ENCODE data around the gene EFCAB7. TPM values are rescaled to one million over a fixed set of nuclear protein-coding genes. Genes with fewer than 3 reads are reported as not detected.

EFCAB7 gene
- total and polyA plus RNA-seq, 2 of the 8 experiments (the other 6 are each of a cell fraction or from before 2014, with no cell fraction given), result 1.1 to 3.1 TPM

DNA sequence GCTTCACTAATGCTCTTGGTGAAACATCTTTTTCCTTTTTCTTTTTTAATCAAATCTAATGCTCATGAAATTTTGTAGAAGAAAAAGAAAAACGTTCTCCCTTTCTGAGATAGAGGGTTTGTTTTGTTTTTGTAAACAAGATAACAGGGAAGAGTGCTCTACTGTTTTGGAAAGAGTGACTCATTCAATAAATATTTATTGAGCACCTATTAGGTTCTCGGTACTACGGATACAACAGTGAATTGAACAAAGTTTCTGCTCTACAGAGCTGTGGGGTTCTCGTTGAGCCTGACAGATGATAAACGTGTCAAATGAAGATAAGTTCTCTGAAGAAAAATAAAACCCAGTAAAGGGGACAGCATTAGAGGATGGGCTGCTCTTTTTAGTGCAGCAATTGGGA, 76.9 kb downstream of the EFCAB7 start:
- Histone ChIP-seq H3K27ac (ENCODE audit: low read depth, low read length) (no peak overlapping the region), H2BK5ac (ENCODE audit: low read depth, low read length) (no peak overlapping the region), H3K36me3 (ENCODE audit: control insufficient read depth in 2 of 4, insufficient read depth in 4 of 4, low read length in 3 of 4) (no peaks in the 10 kb centered on the region), H4K5ac (ENCODE audit: insufficient read length, low read depth, low read length) (no peak overlapping the region), H3K79me2 (ENCODE audit: control insufficient read depth in 1 of 2, insufficient read depth in 2 of 2, low read length in 2 of 2) (peaks cover 0 to 2% of the 10 kb centered on the region in 2 experiments; a peak in 1 of 4 replicates), H4K8ac (ENCODE audit: extremely low read depth, insufficient read depth, low read length) (no peak overlapping the region), H3K4me3 (ENCODE audit: extremely low read depth in 1 of 4, insufficient read depth in 2 of 4, low read depth in 3 of 4, low read length in 4 of 4) (no peak overlapping the region), H3K4me2 (ENCODE audit: insufficient read depth in 1 of 2, low read depth in 2 of 2, low read length in 2 of 2) (no peak overlapping the region), H2BK120ac (replicated peaks; ENCODE audit: low read depth, low read length) (no peak overlapping the region), H4K91ac (replicated peaks; ENCODE audit: insufficient read length, low read length) (no peak overlapping the region), H3K27me3 (replicated peaks in 1 of 4; ENCODE audit: control insufficient read depth in 3 of 4, extremely low read depth in 1 of 4, insufficient read depth in 3 of 4, low read length in 3 of 4) (no peaks in the 10 kb centered on the region; a peak in 1 of 7 replicates), H3K4ac (replicated peaks; ENCODE audit: insufficient read length, low read depth, low read length) (no peak overlapping the region), H3K9me3 (ENCODE audit: insufficient read depth in 2 of 2, low read depth in 1 of 2, low read length in 1 of 2) (no peaks in the 10 kb centered on the region), H2BK15ac (ENCODE audit: low read length) (no peak overlapping the region), H2BK20ac (ENCODE audit: low read length) (no peak overlapping the region), H2AFZ (ENCODE audit: low read length) (no peak overlapping the region), H2AK5ac (ENCODE audit: low read depth, low read length) (no peak overlapping the region), H2BK12ac (ENCODE audit: low read depth, low read length) (no peak overlapping the region), H3K18ac (ENCODE audit: extremely low read depth, low read length) (no peak overlapping the region), H3K23me2 (ENCODE audit: low read depth, low read length) (no peaks in the 10 kb centered on the region), H3K9ac (replicated peaks in 1 of 4; ENCODE audit: extremely low read depth in 1 of 4, low read depth in 3 of 4, low read length in 3 of 4) (no peak overlapping the region), H3K23ac (ENCODE audit: insufficient read length) (no peak overlapping the region), H3K14ac (ENCODE audit: insufficient read length) (no peak overlapping the region), H3K79me1 (ENCODE audit: low read depth, low read length) (peaks cover 5% of the 10 kb centered on the region; the same call in 1 of the 2 replicates), H3K56ac (replicated peaks; ENCODE audit: insufficient read length, low read depth, low read length) (no peak overlapping the region), H4K20me1 (replicated peaks in 1 of 2; ENCODE audit: control insufficient read depth in 1 of 2, insufficient read depth in 2 of 2, low read length in 2 of 2) (peaks cover 0 to 4% of the 10 kb centered on the region in 2 experiments), H3K4me1 (replicated peaks in 1 of 4; ENCODE audit: control insufficient read depth in 3 of 4, insufficient read depth in 4 of 4, low read length in 3 of 4) (peaks cover 0 to 4% (median 0%) of the 10 kb centered on the region in 4 experiments; a peak in 2 of 7 replicates)
- 87% methylated on average over 5 of the region's 5 CpGs; no CpG with 5 or more reads in 1 of the 2 experiments for WGBS, 2 experiments (ENCODE audit: extremely low coverage in 1 of 2, insufficient coverage in 1 of 2, insufficient read length in 1 of 2, insufficient replicate concordance in 2 of 2, low coverage in 1 of 2, low lambda C conversion rate in 2 of 2, missing lambda C conversion rate in 1 of 2)
- ChIA-PET CTCF (ENCODE audit: partially characterized antibody) (interaction anchor here (2.1 kb wide), 1 partner anchor 13 kb away, joined by 10 read pairs; no protein-coding TSS in a partner anchor), POLR2A (ENCODE audit: partially characterized antibody) (interaction anchor here (0.9 kb wide), 1 partner anchor 11 kb away, joined by 3 read pairs; no protein-coding TSS in a partner anchor)
- no peak for DNase-seq (ENCODE audit: low read depth in 1 of 2, low spot score in 2 of 2)
- no peak for FAIRE-seq
- TF ChIP-seq TBP (IDR thresholded peaks at IDR 0.05; ENCODE audit: low read depth, low read length), result no peak
- TF ChIP-seq TCF12 (IDR thresholded peaks at IDR 0.05; ENCODE audit: low read depth, low read length), result no peak
- no peak for TF ChIP-seq SRF (IDR thresholded peaks at IDR 0.05; ENCODE audit: low read depth, low read length)
- TF ChIP-seq CBX5 (IDR thresholded peaks at IDR 0.05; ENCODE audit: low read depth, low read length), result no peak
- TF ChIP-seq KDM4A (IDR thresholded peaks at IDR 0.05; ENCODE audit: low read depth, low read length, severe bottlenecking), result no peak
- no peak for TF ChIP-seq EZH2 (IDR thresholded peaks at IDR 0.05; ENCODE audit: low read depth, low read length, severe bottlenecking)
- no peak for TF ChIP-seq SP2 (IDR thresholded peaks at IDR 0.05; ENCODE audit: low read length)
- no peak for TF ChIP-seq RAD21 (IDR thresholded peaks at IDR 0.05 in 1 of 2, conservative IDR thresholded peaks at IDR 0.05 in 1 of 2; ENCODE audit: low read depth in 2 of 2, low read length in 2 of 2)

Data from H1 (cell line).